ENCODE data around the gene ARHGDIB.

The ARHGDIB gene

DNA sequence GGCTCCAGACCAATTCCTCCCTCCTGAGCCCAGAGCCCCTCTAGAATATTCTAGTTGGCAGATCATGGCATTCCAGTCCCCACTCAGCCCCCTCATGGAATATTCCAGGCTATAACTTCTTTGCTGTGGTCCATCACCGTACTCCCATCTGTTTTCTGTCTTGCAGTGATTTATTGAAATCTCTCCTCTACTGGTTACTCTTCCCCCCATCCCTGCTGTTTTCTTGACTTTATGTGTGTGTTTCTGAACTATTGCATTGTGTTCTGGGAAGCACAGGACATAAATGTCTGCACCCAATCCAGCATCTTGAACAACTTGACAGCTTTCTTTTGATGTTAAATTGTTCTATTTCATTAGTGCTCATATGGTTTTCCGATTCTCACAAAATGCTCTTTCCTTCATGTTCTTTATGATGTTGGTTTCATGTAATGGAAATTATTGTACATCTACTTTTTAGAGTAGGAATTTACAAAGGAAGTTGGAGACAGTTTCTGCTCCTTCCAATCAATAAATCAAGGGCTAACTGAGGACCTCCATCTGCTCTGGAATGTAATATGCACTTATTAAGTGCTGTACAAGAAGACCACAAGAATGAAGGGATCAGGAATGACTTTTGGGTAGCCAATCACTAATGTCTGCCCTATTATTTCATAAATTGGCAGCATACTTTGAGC, 37.8 kb upstream of the ARHGDIB start:
- TF ChIP-seq EZH2 (IDR thresholded peaks at IDR 0.05) (no peak), POLR2AphosphoS5 (IDR thresholded peaks at IDR 0.05; ENCODE audit: borderline replicate concordance, low read depth, low read length) (no peak), FOXP2 (optimal IDR thresholded peaks at IDR 0.05; ENCODE audit: control extremely low read depth, extremely low read length, insufficient read depth) (no peak)
- DNase-seq (ENCODE audit: low read depth, low spot score), result no peak
- Histone ChIP-seq H3K4me3 (no peak overlapping the region), H3K36me3 (ENCODE audit: insufficient read depth, low read length) (no peaks in the 10 kb centered on the region), H3K27ac (no peak overlapping the region), H3K9me3 (ENCODE audit: low read depth, low read length) (no peaks in the 10 kb centered on the region), H3K9ac (ENCODE audit: insufficient read length) (no peak overlapping the region)

DNA sequence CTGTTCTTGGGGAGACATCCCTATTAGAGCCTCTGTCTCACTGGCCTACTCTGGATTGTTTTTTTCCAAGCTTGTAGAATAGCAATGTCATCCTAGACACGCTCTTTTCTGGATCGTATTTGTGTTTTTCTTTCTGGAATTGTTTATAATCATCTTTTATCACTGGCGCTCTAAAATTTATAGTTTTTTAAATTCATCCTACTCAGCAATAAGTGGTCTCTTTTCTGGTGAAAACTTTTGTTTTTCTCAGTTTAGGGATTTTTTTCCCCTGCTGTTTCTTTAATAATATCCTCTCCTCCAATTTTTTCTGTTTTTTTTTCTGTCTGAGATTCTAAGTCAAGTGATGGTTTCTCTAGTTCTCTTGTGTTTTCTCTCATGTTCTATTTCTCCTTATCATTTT, 36.6 kb upstream of the ARHGDIB start:
- Histone ChIP-seq H3K36me3 (ENCODE audit: insufficient read depth, low read length) (no peaks in the 10 kb centered on the region), H3K9me3 (ENCODE audit: low read depth, low read length) (no peaks in the 10 kb centered on the region), H3K4me3 (no peak overlapping the region), H3K9ac (ENCODE audit: insufficient read length) (no peak overlapping the region), H3K27ac (no peak overlapping the region)
- no peak for DNase-seq (ENCODE audit: low read depth, low spot score)
- no peak for TF ChIP-seq POLR2AphosphoS5 (IDR thresholded peaks at IDR 0.05; ENCODE audit: borderline replicate concordance, low read depth, low read length)
- no peak for TF ChIP-seq EZH2 (IDR thresholded peaks at IDR 0.05)
- TF ChIP-seq FOXP2 (optimal IDR thresholded peaks at IDR 0.05; ENCODE audit: control extremely low read depth, extremely low read length, insufficient read depth), result no peak

DNA sequence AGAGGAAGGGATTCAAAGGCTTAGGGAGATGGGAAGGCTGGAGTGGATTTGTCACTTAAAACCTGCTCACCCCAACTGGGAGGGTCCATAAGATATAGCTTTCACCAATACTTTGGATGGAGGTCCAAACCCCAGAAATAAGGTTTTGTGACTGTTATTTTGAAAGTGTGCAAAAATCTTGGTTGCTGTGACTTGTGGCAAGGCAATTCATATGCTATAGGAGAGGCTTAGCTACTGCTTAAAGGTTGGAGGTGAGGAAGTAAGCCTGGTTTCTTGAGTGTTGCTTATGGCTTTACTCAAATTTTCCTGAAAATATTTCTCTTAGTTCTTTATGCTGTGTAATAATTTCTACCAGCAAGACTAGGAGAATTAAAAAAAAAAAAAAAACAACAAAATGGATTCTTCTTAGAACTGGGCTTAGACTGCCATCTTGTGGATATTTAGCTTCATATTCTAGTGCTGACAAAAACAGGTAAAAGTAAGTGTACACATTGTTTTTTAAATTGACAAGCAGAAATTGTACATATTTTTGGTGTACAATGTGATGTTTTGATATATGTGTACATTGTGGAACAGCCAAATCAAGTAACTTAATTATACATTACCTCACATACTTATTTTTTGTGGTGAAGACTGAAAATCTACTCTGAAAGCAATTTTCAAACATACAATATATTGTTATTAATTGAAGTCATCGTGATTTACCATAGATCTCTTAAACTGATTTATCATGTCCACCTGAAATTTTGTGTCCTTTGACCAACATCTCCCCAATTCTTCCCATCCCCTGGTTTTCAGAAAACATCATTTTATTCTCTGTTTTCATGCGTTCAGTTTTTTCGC, 34.4 kb upstream of the ARHGDIB start:
- no peaks in the 10 kb centered on the region for H3K36me3 ChIP-seq (ENCODE audit: insufficient read depth, low read length)
- peak; percentile 35 for DNase-seq (ENCODE audit: low read depth, low spot score)
- no peak overlapping the region for H3K9ac ChIP-seq (ENCODE audit: insufficient read length)
- TF ChIP-seq FOXP2 (optimal IDR thresholded peaks at IDR 0.05; ENCODE audit: control extremely low read depth, extremely low read length, insufficient read depth), result no peak
- no peak for TF ChIP-seq EZH2 (IDR thresholded peaks at IDR 0.05)
- TF ChIP-seq POLR2AphosphoS5 (IDR thresholded peaks at IDR 0.05; ENCODE audit: borderline replicate concordance, low read depth, low read length), result no peak
- H3K9me3 ChIP-seq (ENCODE audit: low read depth, low read length), result no peaks in the 10 kb centered on the region
- no peak overlapping the region for H3K4me3 ChIP-seq
- no peak overlapping the region for H3K27ac ChIP-seq

DNA sequence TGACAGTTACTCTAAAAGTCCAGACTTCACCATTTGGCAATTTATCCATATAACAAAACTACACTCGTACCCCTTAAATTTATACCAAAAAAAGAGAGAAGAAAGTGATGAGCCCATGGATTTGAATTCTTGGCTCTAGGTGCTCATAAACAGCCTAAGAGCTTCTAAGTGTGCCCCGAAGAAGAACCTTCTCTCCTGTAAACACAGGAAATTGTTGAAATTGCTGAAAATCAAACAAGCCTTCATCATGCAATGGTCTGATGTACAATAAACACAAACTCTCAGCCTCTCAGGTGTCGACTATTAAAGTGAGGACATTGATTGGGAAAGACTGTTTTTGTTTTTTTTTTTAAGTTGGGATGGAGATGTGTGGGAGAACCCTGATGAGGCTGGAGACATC, 33.2 kb upstream of the ARHGDIB start:
- TF ChIP-seq EZH2 (IDR thresholded peaks at IDR 0.05) (no peak), POLR2AphosphoS5 (IDR thresholded peaks at IDR 0.05; ENCODE audit: borderline replicate concordance, low read depth, low read length) (no peak), FOXP2 (optimal IDR thresholded peaks at IDR 0.05; ENCODE audit: control extremely low read depth, extremely low read length, insufficient read depth) (no peak)
- H3K4me3 ChIP-seq, result no peak overlapping the region
- H3K36me3 ChIP-seq (ENCODE audit: insufficient read depth, low read length), result no peaks in the 10 kb centered on the region
- no peak for DNase-seq (ENCODE audit: low read depth, low spot score)
- H3K27ac ChIP-seq, result no peak overlapping the region
- H3K9me3 ChIP-seq (ENCODE audit: low read depth, low read length), result no peaks in the 10 kb centered on the region
- H3K9ac ChIP-seq (ENCODE audit: insufficient read length), result no peak overlapping the region

DNA sequence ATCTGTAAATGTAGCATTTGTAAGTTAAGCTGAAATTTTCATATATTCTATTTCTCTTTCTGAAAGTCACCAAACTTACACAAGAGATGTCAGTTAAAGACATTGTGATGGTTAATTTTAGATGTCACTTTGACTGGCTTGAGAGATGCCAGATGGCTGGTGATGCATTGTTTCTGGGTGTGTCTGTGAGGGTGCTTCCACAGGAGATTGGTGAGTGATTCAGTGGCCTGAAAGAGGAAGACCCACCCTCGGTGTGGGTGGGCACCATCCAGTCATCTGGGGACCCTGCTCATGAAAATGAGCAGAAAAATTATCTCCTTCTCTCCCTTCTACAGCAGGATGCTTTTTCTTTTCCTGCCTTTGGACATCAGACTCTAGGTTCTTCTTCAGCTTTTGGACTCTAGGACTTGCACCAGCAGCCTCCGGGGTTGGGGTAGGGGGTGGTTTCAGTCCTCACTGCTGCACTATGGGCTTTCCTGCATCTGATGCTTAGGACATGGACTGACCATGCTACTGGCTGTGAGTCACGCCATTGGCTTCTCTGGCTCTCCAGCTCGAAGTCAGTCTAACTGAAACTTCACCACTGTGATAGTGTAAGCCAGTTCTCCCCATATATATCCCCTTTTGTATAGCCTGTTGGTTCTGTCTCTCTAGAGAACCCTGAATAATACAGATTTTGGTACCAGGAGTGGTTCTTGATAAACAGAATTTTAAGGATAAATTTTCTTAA, 32.3 kb upstream of the ARHGDIB start:
- H3K4me3 ChIP-seq, result no peak overlapping the region
- no peaks in the 10 kb centered on the region for H3K36me3 ChIP-seq (ENCODE audit: insufficient read depth, low read length)
- DNase-seq (ENCODE audit: low read depth, low spot score), result no peak
- no peak overlapping the region for H3K27ac ChIP-seq
- H3K9ac ChIP-seq (ENCODE audit: insufficient read length), result no peak overlapping the region
- TF ChIP-seq POLR2AphosphoS5 (IDR thresholded peaks at IDR 0.05; ENCODE audit: borderline replicate concordance, low read depth, low read length) (no peak), FOXP2 (optimal IDR thresholded peaks at IDR 0.05; ENCODE audit: control extremely low read depth, extremely low read length, insufficient read depth) (no peak), EZH2 (IDR thresholded peaks at IDR 0.05) (no peak)
- no peaks in the 10 kb centered on the region for H3K9me3 ChIP-seq (ENCODE audit: low read depth, low read length)

DNA sequence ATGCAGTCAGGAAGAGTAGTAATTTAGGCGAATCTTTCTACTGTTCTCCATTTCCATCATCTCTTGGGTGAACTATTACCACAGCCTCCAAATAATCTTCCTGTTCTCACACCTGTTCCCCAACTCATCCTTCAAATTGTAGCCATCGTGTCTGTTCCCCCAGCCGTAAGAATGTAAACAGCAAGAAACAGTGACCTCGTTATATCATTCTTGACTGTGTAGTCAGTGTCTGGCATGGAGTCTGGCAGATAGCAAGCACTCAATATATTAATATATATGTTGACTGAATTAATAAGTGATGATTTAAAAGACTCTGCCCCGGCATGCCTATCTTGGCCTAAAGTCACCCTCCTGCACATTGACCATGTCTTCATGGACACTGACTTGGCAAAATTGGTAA, 31.7 kb upstream of the ARHGDIB start:
- TF ChIP-seq EZH2 (IDR thresholded peaks at IDR 0.05) (no peak), POLR2AphosphoS5 (IDR thresholded peaks at IDR 0.05; ENCODE audit: borderline replicate concordance, low read depth, low read length) (no peak), FOXP2 (optimal IDR thresholded peaks at IDR 0.05; ENCODE audit: control extremely low read depth, extremely low read length, insufficient read depth) (no peak)
- Histone ChIP-seq H3K9me3 (ENCODE audit: low read depth, low read length) (no peaks in the 10 kb centered on the region), H3K36me3 (ENCODE audit: insufficient read depth, low read length) (no peaks in the 10 kb centered on the region), H3K4me3 (no peak overlapping the region), H3K9ac (ENCODE audit: insufficient read length) (no peak overlapping the region), H3K27ac (no peak overlapping the region)
- DNase-seq (ENCODE audit: low read depth, low spot score), result no peak

DNA sequence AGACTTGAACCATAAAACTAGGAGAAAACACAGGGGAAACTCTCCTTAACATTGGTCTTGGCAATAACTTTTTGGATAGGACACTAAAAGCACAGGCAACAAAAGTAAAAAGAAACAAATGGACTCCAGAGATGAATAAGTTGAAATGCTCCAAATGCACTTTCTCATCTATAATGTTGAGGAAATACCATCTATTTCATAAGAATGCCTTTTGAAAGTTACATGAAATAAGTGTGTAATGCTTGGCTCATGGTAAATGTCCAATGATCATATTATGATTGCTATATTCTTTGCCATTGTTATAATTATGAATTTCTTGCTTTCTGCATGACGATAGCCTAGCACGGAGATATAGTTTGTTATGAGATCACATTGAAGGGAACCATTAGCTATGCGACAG, 31.3 kb upstream of the ARHGDIB start:
- Histone ChIP-seq H3K27ac (no peak overlapping the region), H3K9ac (ENCODE audit: insufficient read length) (no peak overlapping the region), H3K4me3 (no peak overlapping the region), H3K36me3 (ENCODE audit: insufficient read depth, low read length) (no peaks in the 10 kb centered on the region), H3K9me3 (ENCODE audit: low read depth, low read length) (peaks cover under 1% of the 10 kb centered on the region; the same call in 1 of the 2 replicates)
- no peak for DNase-seq (ENCODE audit: low read depth, low spot score)
- TF ChIP-seq FOXP2 (optimal IDR thresholded peaks at IDR 0.05; ENCODE audit: control extremely low read depth, extremely low read length, insufficient read depth) (no peak), EZH2 (IDR thresholded peaks at IDR 0.05) (no peak), POLR2AphosphoS5 (IDR thresholded peaks at IDR 0.05; ENCODE audit: borderline replicate concordance, low read depth, low read length) (no peak)

DNA sequence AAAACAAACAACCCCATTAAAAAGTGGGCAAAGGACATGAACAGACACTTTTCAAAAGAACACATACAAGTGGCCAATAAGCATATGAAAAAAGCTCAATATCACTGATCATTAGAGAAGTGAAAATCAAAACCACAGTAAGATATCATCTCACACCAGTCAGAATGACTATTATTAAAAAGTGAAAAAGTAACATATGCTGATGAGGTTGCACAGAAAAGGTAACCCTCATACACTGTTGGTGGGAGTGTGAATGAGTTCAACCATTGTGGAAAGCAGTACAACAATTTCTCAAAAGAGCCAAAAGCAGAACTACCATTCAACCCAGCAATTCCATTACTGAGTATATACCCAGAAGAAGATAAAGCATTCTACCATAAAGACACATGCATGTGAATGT, 29.7 kb upstream of the ARHGDIB start:
- no peak overlapping the region for H3K27ac ChIP-seq
- no peak for TF ChIP-seq POLR2AphosphoS5 (IDR thresholded peaks at IDR 0.05; ENCODE audit: borderline replicate concordance, low read depth, low read length)
- TF ChIP-seq FOXP2 (optimal IDR thresholded peaks at IDR 0.05; ENCODE audit: control extremely low read depth, extremely low read length, insufficient read depth), result no peak
- TF ChIP-seq EZH2 (IDR thresholded peaks at IDR 0.05), result no peak
- no peaks in the 10 kb centered on the region for H3K36me3 ChIP-seq (ENCODE audit: insufficient read depth, low read length)
- no peak overlapping the region for H3K4me3 ChIP-seq
- no peak overlapping the region for H3K9ac ChIP-seq (ENCODE audit: insufficient read length)
- peaks cover 5% of the 10 kb centered on the region; the same call in 1 of the 2 replicates for H3K9me3 ChIP-seq (ENCODE audit: low read depth, low read length)
- DNase-seq (ENCODE audit: low read depth, low spot score), result no peak
